Measurements from ENCODE around the gene COL25A1. TPM values are rescaled to one million over a fixed set of nuclear protein-coding genes. Genes with fewer than 3 reads are reported as not detected.

COL25A1 gene
- total and polyA plus RNA-seq, 2 donors (not counting 3 experiments of a cell fraction or from before 2014, with no cell fraction given): 0.21 to 3.5 TPM

GRCh38 chr4:108926061-108926460, 376.4 kb downstream of the COL25A1 start:
- Histone ChIP-seq H3K27me3 (ENCODE audit: control insufficient read depth in 2 of 2, insufficient read depth in 2 of 2, low read length in 2 of 2) (no peaks in the 10 kb centered on the region), H2AFZ (ENCODE audit: low read depth, low read length) (no peak overlapping the region), H3K36me3 (ENCODE audit: control insufficient read depth in 2 of 2, extremely low read depth in 1 of 2, insufficient read depth in 2 of 2, low read length in 2 of 2) (no peaks in the 10 kb centered on the region), H3K27ac (ENCODE audit: insufficient read depth, low read depth, low read length) (no peak overlapping the region), H3K9me3 (replicated peaks; ENCODE audit: control insufficient read depth, insufficient read depth, low read length) (no peaks in the 10 kb centered on the region), H3K9me1 (replicated peaks; ENCODE audit: control insufficient read depth, extremely low read depth, insufficient read depth, low read length) (no peaks in the 10 kb centered on the region), H4K20me1 (replicated peaks; ENCODE audit: control insufficient read depth, extremely low read depth, insufficient read depth, low read length) (no peaks in the 10 kb centered on the region), H3K4me2 (ENCODE audit: insufficient read depth, low read length) (no peak overlapping the region), H3K79me2 (ENCODE audit: control insufficient read depth, insufficient read depth, low read length) (no peaks in the 10 kb centered on the region), H3K9ac (replicated peaks; ENCODE audit: extremely low read depth, insufficient read depth, low read length) (no peak overlapping the region), H3K4me3 (replicated peaks in 1 of 3; ENCODE audit: insufficient read depth in 1 of 3, low read depth in 1 of 3, low read length in 3 of 3) (no peak overlapping the region), H3K4me1 (ENCODE audit: control insufficient read depth, extremely low read depth, insufficient read depth, low read length) (no peaks in the 10 kb centered on the region)
- dilution Hi-C loops (cut with MboI; ENCODE audit: extremely low pct_ligation_motif_present, low sequenced_read_pairs) (no loop called here), intact Hi-C loops (cut with micrococcal nuclease) (no loop called here)
- FAIRE-seq (no peak), DNase-seq (ENCODE audit: low read depth, low spot score) (no peak)
- TF ChIP-seq JUN (IDR thresholded peaks at IDR 0.05; ENCODE audit: borderline replicate concordance, insufficient read depth, insufficient read length, low read depth) (no peak), MAX (IDR thresholded peaks at IDR 0.05; ENCODE audit: insufficient read depth, insufficient read length) (no peak), GATA2 (IDR thresholded peaks at IDR 0.05; ENCODE audit: insufficient read depth, insufficient read length, low read depth, low read length) (no peak), POLR2A (IDR thresholded peaks at IDR 0.05; ENCODE audit: low read depth, low read length) (no peak), CTCF (IDR thresholded peaks at IDR 0.05; ENCODE audit: extremely low read depth in 1 of 2, insufficient read depth in 1 of 2, low read depth in 1 of 2, low read length in 2 of 2) (no peak), MYC (IDR thresholded peaks at IDR 0.05; ENCODE audit: low read depth, low read length) (no peak), EZH2 (IDR thresholded peaks at IDR 0.05; ENCODE audit: borderline replicate concordance, low read depth, low read length, severe bottlenecking) (no peak), FOS (IDR thresholded peaks at IDR 0.05; ENCODE audit: borderline replicate concordance, insufficient read depth, low read length) (no peak), POLR2AphosphoS5 (IDR thresholded peaks at IDR 0.05; ENCODE audit: insufficient read depth, low read depth, low read length) (no peak)
- BruUV-seq (replicated peaks): no TSS peak
- POLR2A ChIA-PET: no interaction called here
- CTCF ChIA-PET: no interaction called here
